Gastrocnemius medialis (tissue), 4 donors: Measurements from ENCODE around the gene WFDC1.

Experiments used
- POLR2A ChIP-seq, 2 donors: fragments of 450-650 bp; IDR thresholded peaks; one replicate each; pipeline ENCODE4 v1.6.1; 2017; ENCODE audit warnings: antibody characterized with exemption in 2 of 2, mild to moderate bottlenecking in 2 of 2, moderate library complexity in 2 of 2
- TF ChIP-seq, protein P1 (sequence below), 5 experiments: fragments of 450-650 bp in 3 of 5; fragments of 200-600 bp in 2 of 5; sonication (generic) in 2 of 5; IDR thresholded peaks in 4 of 5; conservative IDR thresholded peaks in 1 of 5; 1 replicate in 4 of 5; 2 replicates in 1 of 5; pipeline ENCODE4 v1.5.1; 2016 to 2019; ENCODE audit warnings: antibody characterized with exemption in 5 of 5, mild to moderate bottlenecking in 3 of 5, moderate library complexity in 3 of 5

DNA sequence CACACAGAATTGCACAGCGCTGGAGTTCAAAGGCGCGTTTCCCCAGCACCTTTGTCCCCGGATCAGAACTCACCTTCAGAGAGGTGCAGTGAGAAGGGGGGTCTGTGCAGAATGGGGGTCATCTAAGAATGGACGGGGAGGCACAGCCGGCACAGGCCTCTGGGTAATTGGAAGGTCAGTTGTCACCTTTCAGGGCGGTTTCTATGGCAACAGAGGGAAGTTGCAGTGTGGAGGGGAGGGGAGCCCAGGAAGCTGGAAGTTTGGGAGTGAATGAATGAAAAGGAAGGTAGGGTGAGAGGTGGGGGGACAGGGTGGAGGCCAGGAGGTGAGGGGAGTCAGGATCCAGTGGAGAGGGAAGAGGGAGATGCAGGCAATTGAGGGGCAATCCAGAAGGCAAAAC is 42.5 kb upstream of the WFDC1 start:
- TF ChIP-seq, protein P1, sequence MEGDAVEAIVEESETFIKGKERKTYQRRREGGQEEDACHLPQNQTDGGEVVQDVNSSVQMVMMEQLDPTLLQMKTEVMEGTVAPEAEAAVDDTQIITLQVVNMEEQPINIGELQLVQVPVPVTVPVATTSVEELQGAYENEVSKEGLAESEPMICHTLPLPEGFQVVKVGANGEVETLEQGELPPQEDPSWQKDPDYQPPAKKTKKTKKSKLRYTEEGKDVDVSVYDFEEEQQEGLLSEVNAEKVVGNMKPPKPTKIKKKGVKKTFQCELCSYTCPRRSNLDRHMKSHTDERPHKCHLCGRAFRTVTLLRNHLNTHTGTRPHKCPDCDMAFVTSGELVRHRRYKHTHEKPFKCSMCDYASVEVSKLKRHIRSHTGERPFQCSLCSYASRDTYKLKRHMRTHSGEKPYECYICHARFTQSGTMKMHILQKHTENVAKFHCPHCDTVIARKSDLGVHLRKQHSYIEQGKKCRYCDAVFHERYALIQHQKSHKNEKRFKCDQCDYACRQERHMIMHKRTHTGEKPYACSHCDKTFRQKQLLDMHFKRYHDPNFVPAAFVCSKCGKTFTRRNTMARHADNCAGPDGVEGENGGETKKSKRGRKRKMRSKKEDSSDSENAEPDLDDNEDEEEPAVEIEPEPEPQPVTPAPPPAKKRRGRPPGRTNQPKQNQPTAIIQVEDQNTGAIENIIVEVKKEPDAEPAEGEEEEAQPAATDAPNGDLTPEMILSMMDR (IDR thresholded peaks at IDR 0.05 in 4 of 5, conservative IDR thresholded peaks at IDR 0.05 in 1 of 5) = no peak
- no peak for TF ChIP-seq POLR2A (IDR thresholded peaks at IDR 0.05)
